Left ventricle myocardium inferior (tissue), 1 donor: ENCODE measurements around the gene CCNQ. TPM values are rescaled to one million over a fixed set of nuclear protein-coding genes. Genes with fewer than 3 reads are reported as not detected.

Experiments
- DNase-seq: peaks from one replicate; pipeline ENCODE4 v3.0.0-alpha.2; 2020
- H3K27ac ChIP-seq: fragments of 200-600 bp; replicated peaks from 2 replicates; pipeline ENCODE4 v1.8.0; 2021
- H3K27me3 ChIP-seq: fragments of 200-600 bp; 2 replicates; pipeline ENCODE4 v1.8.0; 2021; ENCODE audit warnings: low read depth
- H3K36me3 ChIP-seq: fragments of 200-600 bp; 2 replicates; pipeline ENCODE4 v1.8.0; 2021
- H3K4me1 ChIP-seq: fragments of 200-600 bp; 2 replicates; pipeline ENCODE4 v1.8.0; 2021
- H3K4me3 ChIP-seq: fragments of 200-600 bp; 2 replicates; pipeline ENCODE4 v1.8.0; 2021; ENCODE audit warnings: mild to moderate bottlenecking, moderate library complexity
- H3K9me3 ChIP-seq: fragments of 200-600 bp; replicated peaks from 2 replicates; pipeline ENCODE4 v1.8.0; 2021
- intact Hi-C: fragments of 100-400 bp; cut with micrococcal nuclease; formaldehyde crosslinking; loops from one replicate; pipeline ENCODE4 v1.11.0; 2022
- total RNA-seq: library from RNA; stranded (reverse); fragmentation: NEBNext Ultra II Directional; extraction: Animal tissue kit (Norgen Biotek cat#: 25700); gene quantifications from one replicate; pipeline ENCODE4 v1.2.1, GENCODE V29; 2021
- TF ChIP-seq, protein P1 (sequence below): fragments of 200-600 bp; IDR thresholded peaks from 2 replicates; pipeline ENCODE4 v1.8.0; 2021; ENCODE audit warnings: antibody characterized with exemption, mild to moderate bottlenecking, borderline replicate concordance
- donor health status: DM: no; HTN: yes; CAD: no; lungs with severe emphysema.

The CCNQ gene
- total RNA-seq, 1 donor from 2014 or later: 39.3 TPM

DNA sequence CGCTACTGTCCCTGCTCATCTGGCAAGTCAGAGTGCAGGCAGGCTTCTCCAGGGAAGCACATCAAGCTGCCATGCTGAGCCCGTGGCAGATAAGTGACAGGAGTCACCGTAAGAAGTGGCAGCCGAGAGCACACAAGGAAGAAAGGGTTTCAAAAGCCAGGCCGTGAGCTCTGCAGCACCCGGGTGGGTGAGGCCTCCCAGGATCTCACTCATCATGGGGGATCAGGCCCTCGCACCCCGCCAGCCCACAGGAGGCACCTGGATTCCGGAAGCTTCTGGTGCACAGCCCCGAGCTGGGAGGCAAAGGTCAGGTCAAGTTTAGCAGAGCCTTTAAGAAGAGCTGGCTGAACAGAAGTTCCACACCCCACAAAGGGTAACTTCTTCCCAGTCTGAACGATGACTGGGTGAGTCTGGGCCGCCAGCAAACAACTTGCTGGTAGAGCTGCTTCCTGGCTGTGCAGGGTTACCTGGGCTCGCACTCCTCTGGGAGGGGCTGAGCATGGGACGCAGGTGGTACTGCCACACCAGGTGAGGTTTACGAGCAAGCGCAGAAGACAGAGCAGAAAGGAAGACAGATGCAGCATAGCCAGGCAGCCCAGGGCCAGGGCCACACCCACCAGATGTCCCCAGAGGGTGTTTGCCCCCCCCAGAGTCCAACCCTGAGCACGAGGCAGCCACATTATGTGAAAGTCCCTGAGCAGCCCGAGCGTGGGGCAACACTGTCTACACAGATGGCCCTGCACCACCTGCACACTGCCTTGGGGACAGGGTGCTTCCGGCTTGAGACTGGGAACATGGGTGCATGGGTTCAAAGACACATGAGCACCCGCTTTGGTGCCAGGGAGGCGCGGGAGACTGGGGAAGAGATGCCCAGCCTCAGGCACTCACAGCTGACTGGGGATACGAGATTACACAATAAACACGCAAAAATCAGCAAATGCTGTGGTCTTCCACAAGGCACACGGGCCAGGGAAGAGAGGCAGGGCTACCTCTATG lies 7.7 kb downstream of the CCNQ start:
- no peaks in the 10 kb centered on the region for H3K27me3 ChIP-seq
- no peak for DNase-seq
- H3K36me3 ChIP-seq: peaks cover 23% of the 10 kb centered on the region
- H3K4me1 ChIP-seq: peaks cover 27% of the 10 kb centered on the region
- TF ChIP-seq, protein P1, sequence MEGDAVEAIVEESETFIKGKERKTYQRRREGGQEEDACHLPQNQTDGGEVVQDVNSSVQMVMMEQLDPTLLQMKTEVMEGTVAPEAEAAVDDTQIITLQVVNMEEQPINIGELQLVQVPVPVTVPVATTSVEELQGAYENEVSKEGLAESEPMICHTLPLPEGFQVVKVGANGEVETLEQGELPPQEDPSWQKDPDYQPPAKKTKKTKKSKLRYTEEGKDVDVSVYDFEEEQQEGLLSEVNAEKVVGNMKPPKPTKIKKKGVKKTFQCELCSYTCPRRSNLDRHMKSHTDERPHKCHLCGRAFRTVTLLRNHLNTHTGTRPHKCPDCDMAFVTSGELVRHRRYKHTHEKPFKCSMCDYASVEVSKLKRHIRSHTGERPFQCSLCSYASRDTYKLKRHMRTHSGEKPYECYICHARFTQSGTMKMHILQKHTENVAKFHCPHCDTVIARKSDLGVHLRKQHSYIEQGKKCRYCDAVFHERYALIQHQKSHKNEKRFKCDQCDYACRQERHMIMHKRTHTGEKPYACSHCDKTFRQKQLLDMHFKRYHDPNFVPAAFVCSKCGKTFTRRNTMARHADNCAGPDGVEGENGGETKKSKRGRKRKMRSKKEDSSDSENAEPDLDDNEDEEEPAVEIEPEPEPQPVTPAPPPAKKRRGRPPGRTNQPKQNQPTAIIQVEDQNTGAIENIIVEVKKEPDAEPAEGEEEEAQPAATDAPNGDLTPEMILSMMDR: no peak
- no peaks in the 10 kb centered on the region for H3K9me3 ChIP-seq
- H3K4me3 ChIP-seq: no peak overlapping the region
- intact Hi-C loops: no loop called here
- H3K27ac ChIP-seq: peak overlapping the region; percentile 84

DNA sequence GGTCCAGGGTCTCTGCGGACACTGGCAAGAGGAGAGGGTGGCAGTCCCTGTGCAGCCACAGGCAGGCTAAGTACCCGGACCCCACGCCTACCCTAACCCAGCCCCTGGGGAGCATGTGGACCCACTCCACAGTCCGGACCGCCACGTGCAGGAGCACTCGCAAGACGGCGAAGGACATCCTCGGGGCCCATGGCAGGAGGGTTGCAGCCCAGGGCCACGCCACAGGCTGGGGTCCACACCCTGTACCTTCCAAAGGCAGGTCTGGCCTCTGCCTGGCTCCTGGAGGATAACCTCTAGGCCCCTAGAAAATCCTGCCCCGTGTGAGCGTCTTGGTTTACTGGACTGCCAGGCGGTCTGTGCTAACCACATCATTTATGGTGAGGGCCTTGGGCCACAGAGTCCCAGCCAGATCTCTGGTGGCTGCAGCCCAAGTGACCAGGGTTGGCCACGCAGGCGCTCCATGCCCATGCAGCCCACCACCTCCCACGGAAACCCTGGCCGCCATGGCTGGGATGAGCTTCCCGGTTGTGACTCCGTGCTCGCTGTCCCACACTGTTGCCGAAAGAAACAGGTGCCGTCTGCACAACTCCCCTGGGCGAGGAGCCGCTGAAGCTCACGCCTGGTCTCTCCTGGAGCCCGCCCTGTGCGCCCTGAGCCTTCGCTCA lies 10.0 kb downstream of the CCNQ start:
- intact Hi-C loops: no loop called here
- Histone ChIP-seq H3K27me3 (no peaks in the 10 kb centered on the region), H3K36me3 (peaks cover 23% of the 10 kb centered on the region), H3K27ac (no peak overlapping the region), H3K4me1 (peaks cover 17% of the 10 kb centered on the region), H3K4me3 (no peak overlapping the region), H3K9me3 (no peaks in the 10 kb centered on the region)
- TF ChIP-seq, protein P1: no peak
- no peak for DNase-seq

DNA sequence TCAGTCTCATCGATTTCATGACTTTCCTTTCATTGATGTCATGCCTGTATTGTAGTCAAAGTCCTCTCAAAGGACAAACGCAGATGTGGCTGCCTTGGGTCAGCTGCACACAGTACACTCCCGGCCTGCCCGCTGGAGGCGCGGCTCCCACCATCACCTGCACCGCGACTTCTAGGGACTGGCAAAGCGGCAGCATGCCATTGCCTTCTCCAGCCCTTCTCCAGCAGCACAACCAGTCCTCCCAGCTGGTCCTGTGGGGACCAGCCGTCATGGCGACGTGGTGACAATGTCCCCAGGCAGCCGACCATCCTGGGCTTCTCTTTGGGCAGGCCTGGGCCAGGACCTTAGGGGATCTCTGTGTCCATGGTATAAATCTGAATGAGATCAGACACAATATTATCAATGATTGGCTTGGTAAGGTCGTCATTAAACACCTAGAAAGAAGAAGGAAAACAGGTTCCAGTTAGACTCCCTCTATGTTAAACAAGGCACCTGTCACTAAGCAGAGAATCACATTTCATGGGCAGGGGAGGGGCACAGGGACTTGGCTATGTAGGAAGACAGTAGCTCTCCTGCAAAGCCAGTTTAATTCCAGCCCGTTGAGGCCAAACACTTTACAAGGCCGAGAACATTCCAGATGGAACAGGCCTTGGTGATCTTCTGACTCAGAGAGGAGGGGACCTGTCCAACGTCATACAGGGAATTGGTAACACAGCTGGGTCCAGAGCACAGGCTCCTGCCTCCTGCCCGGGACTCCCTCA lies 10.7 kb downstream of the CCNQ start:
- Histone ChIP-seq H3K27me3 (no peaks in the 10 kb centered on the region), H3K9me3 (no peaks in the 10 kb centered on the region), H3K4me3 (no peak overlapping the region), H3K27ac (no peak overlapping the region), H3K36me3 (peaks cover 23% of the 10 kb centered on the region), H3K4me1 (peaks cover 10% of the 10 kb centered on the region)
- TF ChIP-seq, protein P1: no peak
- DNase-seq: no peak
- intact Hi-C loops: no loop called here

DNA sequence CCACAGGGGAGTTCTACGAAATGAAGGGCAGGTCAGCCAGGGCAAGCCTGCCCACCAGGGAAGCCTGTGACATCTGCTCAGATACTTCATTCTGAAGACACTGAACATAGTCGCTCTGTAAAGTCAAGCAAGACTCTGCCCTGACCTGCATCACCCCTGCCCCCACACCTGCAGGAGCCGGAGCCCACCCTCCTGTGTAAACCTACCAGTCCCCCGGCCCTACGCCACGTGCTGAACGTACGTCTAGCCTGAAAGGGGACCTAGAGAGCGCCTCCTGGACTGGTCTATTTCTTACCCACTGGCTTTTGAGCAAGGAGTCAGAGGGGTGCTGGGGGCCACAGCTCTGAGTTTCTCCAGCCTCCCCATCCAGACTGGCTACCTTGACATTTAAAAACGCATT lies 11.6 kb downstream of the CCNQ start:
- Histone ChIP-seq H3K36me3 (peaks cover 20% of the 10 kb centered on the region), H3K27ac (no peak overlapping the region), H3K4me1 (peaks cover 9% of the 10 kb centered on the region), H3K27me3 (no peaks in the 10 kb centered on the region), H3K9me3 (no peaks in the 10 kb centered on the region), H3K4me3 (no peak overlapping the region)
- intact Hi-C loops: no loop called here
- no peak for DNase-seq
- TF ChIP-seq, protein P1: no peak

DNA sequence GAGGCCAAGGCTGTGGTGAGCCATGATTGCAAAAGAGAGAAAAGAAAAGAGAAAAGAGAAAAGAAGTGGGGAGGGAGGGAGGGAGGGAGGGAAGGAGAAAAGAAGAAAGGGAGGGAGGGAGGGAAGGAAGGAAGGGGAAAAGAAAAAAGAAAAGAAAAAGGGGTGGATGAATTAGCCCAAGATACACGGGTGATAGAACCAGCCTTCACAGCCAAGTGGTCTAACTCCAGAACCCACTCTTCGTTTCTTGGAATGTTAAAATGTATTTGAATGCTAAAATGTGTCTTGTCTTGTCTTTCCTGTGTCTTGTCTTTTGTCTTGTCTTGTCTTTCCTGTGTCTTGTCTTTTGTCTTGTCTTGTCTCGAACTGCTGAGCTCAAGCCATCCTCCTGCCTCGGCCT lies 13.1 kb downstream of the CCNQ start:
- H3K27me3 ChIP-seq: no peaks in the 10 kb centered on the region
- peaks cover 18% of the 10 kb centered on the region for H3K36me3 ChIP-seq
- TF ChIP-seq, protein P1: no peak
- intact Hi-C loops: no loop called here
- peaks cover 3% of the 10 kb centered on the region for H3K4me1 ChIP-seq
- H3K27ac ChIP-seq: no peak overlapping the region
- no peak for DNase-seq
- H3K4me3 ChIP-seq: no peak overlapping the region
- H3K9me3 ChIP-seq: no peaks in the 10 kb centered on the region
